Stimulated activated CD4-positive, alpha-beta T cell treated with anti-CD3 and anti-CD28 coated beads, Interleukin-15, amount 100 ng/mL, for 48 hours (primary cell): Measurements from ENCODE around the gene COL5A1.

Source experiments
- DNase-seq, 2 donors: peaks; one replicate each; pipeline ENCODE4 v3.0.0-alpha.2; 2020; ENCODE audit warnings: low read depth in 2 of 2

COL5A1 gene

GRCh38 chr9:134740071-134740470 lies 98.5 kb downstream of the COL5A1 start:
- no peak for DNase-seq

- DNase-seq = no peak
Measured at GRCh38 chr9:134741846-134742245, 100.2 kb downstream of the COL5A1 start.

- no peak for DNase-seq
Measured at GRCh38 chr9:134742822-134743535, 101.4 kb downstream of the COL5A1 start.

- no peak for DNase-seq
Measured at GRCh38 chr9:134743853-134744252, 102.2 kb downstream of the COL5A1 start.

GRCh38 chr9:134744385-134745295 lies 103.0 kb downstream of the COL5A1 start:
- no peak for DNase-seq

GRCh38 chr9:134747951-134748489 lies 106.4 kb downstream of the COL5A1 start:
- DNase-seq = no peak

- DNase-seq = no peak
Measured at GRCh38 chr9:134748591-134748990, 107.0 kb downstream of the COL5A1 start.

GRCh38 chr9:134750450-134751155 lies 109.0 kb downstream of the COL5A1 start:
- no peak for DNase-seq

- DNase-seq = no peak
Measured at GRCh38 chr9:134751622-134752021, 110.0 kb downstream of the COL5A1 start.

- no peak for DNase-seq
Measured at GRCh38 chr9:134752471-134753168, 111.0 kb downstream of the COL5A1 start.

GRCh38 chr9:134753191-134753590 lies 111.6 kb downstream of the COL5A1 start:
- DNase-seq = no peak

- no peak for DNase-seq
Measured at GRCh38 chr9:134755221-134755907, 113.8 kb downstream of the COL5A1 start.

GRCh38 chr9:134756098-134756497 lies 114.5 kb downstream of the COL5A1 start:
- DNase-seq = no peak

GRCh38 chr9:134757216-134757975 lies 115.8 kb downstream of the COL5A1 start:
- DNase-seq = no peak

- DNase-seq = no peak
Measured at GRCh38 chr9:134758949-134759607, 117.5 kb downstream of the COL5A1 start.

- DNase-seq = no peak
Measured at GRCh38 chr9:134759913-134760312, 118.3 kb downstream of the COL5A1 start.

- DNase-seq = no peak
Measured at GRCh38 chr9:134760750-134761420, 119.3 kb downstream of the COL5A1 start.

GRCh38 chr9:134764473-134765269 lies 123.1 kb downstream of the COL5A1 start:
- DNase-seq = no peak
